OCI-LY3 (cell line): Measurements from ENCODE around the gene GIMAP6.

ENCODE experiments used
- CTCF ChIP-seq: fragments of 200-600, 300-600 bp; sonication (generic); IDR thresholded peaks from 2 replicates; pipeline ENCODE4 v1.5.1; 2014; ENCODE audit warnings: antibody characterized with exemption, low read length, low read depth
- EZH2phosphoT487 ChIP-seq: fragments of 200-600 bp; shearing (Covaris generic); IDR thresholded peaks from 2 replicates; pipeline ENCODE4 v1.6.1; 2018; ENCODE audit warnings: antibody characterized with exemption, mixed run types, low read depth

- TF ChIP-seq CTCF (no peak), EZH2phosphoT487 (no peak)
These were observed 47.0 kb downstream of the GIMAP6 start for GRCh38 chr7:150585199-150585598.
